PC-3 (cell line): Measurements from ENCODE around the gene RBM47. TPM values are rescaled to one million over a fixed set of nuclear protein-coding genes. Genes with fewer than 3 reads are reported as not detected.

Source experiments
- ATAC-seq: fragments of 200-7000 bp; cut with Tn5 transposase; 2 replicates; pipeline ENCODE4 v1.9.1; 2020; ENCODE audit warnings: mild to moderate bottlenecking, moderate library complexity
- BruUV-seq: library from RNA; stranded (reverse); fragments of 400-500 nt; replicated peaks from 2 replicates; lab custom pipeline; 2021; lab: Mats Ljungman, UMichigan
- CTCF ChIA-PET: fragments of 300-600 bp; sonication (Branson Sonifier 250); formaldehyde crosslinking; loops from one replicate; lab custom pipeline; 2022; ENCODE audit warnings: antibody characterized with exemption; lab: Charles Lee
- POLR2A ChIA-PET: fragments of 300-600 bp; sonication (Branson Sonifier 250); formaldehyde crosslinking; loops from one replicate; lab custom pipeline; 2022; ENCODE audit warnings: antibody characterized with exemption; ENCODE audit not compliant: unreplicated experiment; lab: Charles Lee
- DNase-seq: peaks from one replicate; pipeline ENCODE4 v3.0.0-alpha.2; 2015
- H2AFZ ChIP-seq: fragments of 300-600 bp; sonication (generic); 2 replicates; pipeline ENCODE4 v1.6.0; 2016; ENCODE audit warnings: antibody characterized with exemption, low read length
- H3F3A ChIP-seq: fragments of 300-600 bp; sonication (generic); one replicate; pipeline ENCODE4 v1.6.0; 2017; ENCODE audit warnings: antibody characterized with exemption, low read length, control low read depth, mild to moderate bottlenecking; ENCODE audit not compliant: unreplicated experiment
- H3K27ac ChIP-seq: fragments of 300-600 bp; sonication (generic); 2 replicates; pipeline ENCODE4 v1.5.1; 2016; ENCODE audit warnings: mild to moderate bottlenecking, low read length
- H3K27me3 ChIP-seq: fragments of 300-600 bp; sonication (generic); 2 replicates; pipeline ENCODE4 v1.6.1; 2016; ENCODE audit warnings: low read length, mixed read lengths
- H3K36me3 ChIP-seq: fragments of 300-600 bp; sonication (generic); 2 replicates; pipeline ENCODE4 v1.6.1; 2016; ENCODE audit warnings: low read depth, mixed run types, low read length, mixed read lengths
- H3K4me1 ChIP-seq: fragments of 300-600 bp; sonication (generic); 2 replicates; pipeline ENCODE4 v1.5.1; 2016; ENCODE audit warnings: low read length; ENCODE audit not compliant: insufficient read depth
- H3K4me2 ChIP-seq: fragments of 300-600 bp; sonication (generic); 2 replicates; pipeline ENCODE4 v1.6.0; 2016; ENCODE audit warnings: low read length
- H3K4me3 ChIP-seq: fragments of 300-600 bp; sonication (generic); 2 replicates; pipeline ENCODE4 v1.5.1; 2016; ENCODE audit warnings: mild to moderate bottlenecking, low read length, mixed read lengths
- H3K79me2 ChIP-seq: fragments of 300-600 bp; sonication (generic); 2 replicates; pipeline ENCODE4 v1.6.1; 2017; ENCODE audit warnings: low read length, mixed read lengths
- H3K9ac ChIP-seq: fragments of 300-600 bp; sonication (generic); 2 replicates; pipeline ENCODE4 v1.6.0; 2016; ENCODE audit warnings: mild to moderate bottlenecking, low read length
- H3K9me2 ChIP-seq: fragments of 300-600 bp; sonication (generic); replicated peaks from 2 replicates; pipeline ENCODE4 v1.6.1; 2016; ENCODE audit warnings: mixed run types, low read length, mixed read lengths
- H3K9me3 ChIP-seq: fragments of 300-600 bp; sonication (generic); 2 replicates; pipeline ENCODE4 v1.6.1; 2016; ENCODE audit warnings: low read length, mixed read lengths
- H4K20me1 ChIP-seq: fragments of 300-600 bp; sonication (generic); 2 replicates; pipeline ENCODE4 v1.6.1; 2016; ENCODE audit warnings: low read length, mixed read lengths
- CTCF ChIP-seq: fragments of 300-600 bp; sonication (generic); conservative IDR thresholded peaks from 2 replicates; pipeline ENCODE4 v1.5.1; 2017; ENCODE audit warnings: antibody characterized with exemption, low read depth, mild to moderate bottlenecking, low read length
- EZH2 ChIP-seq: fragments of 300-600 bp; sonication (generic); IDR thresholded peaks from one replicate; pipeline ENCODE4 v1.6.1; 2017; ENCODE audit warnings: antibody characterized with exemption, mild to moderate bottlenecking, low read length; ENCODE audit not compliant: unreplicated experiment
- EZH2phosphoT487 ChIP-seq: fragments of 300-600 bp; sonication (generic); IDR thresholded peaks from 2 replicates; pipeline ENCODE4 v1.6.1; 2018; ENCODE audit warnings: mild to moderate bottlenecking, antibody characterized with exemption, low read length, borderline replicate concordance
- intact Hi-C: fragments of 100-400 bp; cut with micrococcal nuclease; formaldehyde crosslinking; loops from 2 replicates; pipeline ENCODE4 v1.9.0; 2023
- microRNA-seq: library from miRNA; unstranded; fragments of <30 nt; microRNA quantifications from one replicate; pipeline ENCODE4 v1.1.0, GENCODE V29; 2020; ENCODE audit not compliant: unreplicated experiment
- total RNA-seq: library from RNA; depleted of rRNA; stranded (reverse); fragments of >200 nt; gene quantifications from 2 replicates; pipeline ENCODE4 v1.2.3, GENCODE V29; 2014; rRNA removed

Gene RBM47
- total RNA-seq, 1 experiment from 2014 or later, result 34.7 TPM

GRCh38 chr4:40375095-40375494 lies 254.6 kb downstream of the RBM47 start:
- ChIA-PET CTCF (no interaction called here), POLR2A (no interaction called here)
- Histone ChIP-seq H3K9ac (no peak overlapping the region), H3K9me2 (no peaks in the 10 kb centered on the region), H3K4me2 (no peak overlapping the region), H3K4me3 (no peak overlapping the region), H3K4me1 (no peaks in the 10 kb centered on the region), H3F3A (no peaks in the 10 kb centered on the region), H3K27ac (no peak overlapping the region), H4K20me1 (no peaks in the 10 kb centered on the region), H3K79me2 (no peaks in the 10 kb centered on the region), H2AFZ (no peak overlapping the region), H3K36me3 (no peaks in the 10 kb centered on the region), H3K9me3 (no peaks in the 10 kb centered on the region), H3K27me3 (no peaks in the 10 kb centered on the region)
- intact Hi-C loops, result no loop called here
- DNase-seq (no peak), ATAC-seq (no peak)
- BruUV-seq, result no TSS peak
- TF ChIP-seq EZH2 (no peak), EZH2phosphoT487 (no peak), CTCF (no peak)

- CTCF ChIA-PET, result no interaction called here
- Histone ChIP-seq H2AFZ (no peak overlapping the region), H3K9me3 (no peaks in the 10 kb centered on the region), H3K4me1 (no peaks in the 10 kb centered on the region), H4K20me1 (no peaks in the 10 kb centered on the region), H3K79me2 (no peaks in the 10 kb centered on the region), H3F3A (no peaks in the 10 kb centered on the region), H3K9ac (no peak overlapping the region), H3K27me3 (no peaks in the 10 kb centered on the region), H3K4me3 (no peak overlapping the region), H3K9me2 (no peaks in the 10 kb centered on the region), H3K4me2 (no peak overlapping the region), H3K36me3 (no peaks in the 10 kb centered on the region), H3K27ac (no peak overlapping the region)
- intact Hi-C loops, result no loop called here
- TF ChIP-seq CTCF (no peak), EZH2 (no peak), EZH2phosphoT487 (no peak)
- no peak for DNase-seq
- ATAC-seq, result no peak
- POLR2A ChIA-PET, result no interaction called here
- BruUV-seq, result no TSS peak
Observed at GRCh38 chr4:40373636-40374035, 256.0 kb downstream of the RBM47 start.

Small RNA genes lying within 50 kb of the gene (microRNA-seq; reads per million reads assigned to microRNA genes)
- not detected for gene MIR4802

Other genes with a start within 250 kb of the RBM47 start
- 4.2 and 6.7 TPM in 2 replicates for gene NSUN7, start 120.1 kb upstream of the RBM47 start, total RNA-seq